Measurements from ENCODE around the gene ZNF497.
A peak's percentile ranks its signal among the peaks of the same experiment; 100 is the strongest.
"Not testable (repeated sequence)": the region's sequence is repeated elsewhere in the genome, so short reads cannot be mapped to it uniquely, and the experiment has no call there.

ZNF497 gene

GRCh38 chr19:58348080-58348479 lies 14.5 kb downstream of the ZNF497 start:
- DNase-seq (ENCODE audit: low read depth in 2 of 2), result not testable (repeated sequence)

- peak; percentile 60 to 65 for DNase-seq (ENCODE audit: low read depth in 2 of 2)
These were observed 15.3 kb downstream of the ZNF497 start for GRCh38 chr19:58346961-58347929.

DNA sequence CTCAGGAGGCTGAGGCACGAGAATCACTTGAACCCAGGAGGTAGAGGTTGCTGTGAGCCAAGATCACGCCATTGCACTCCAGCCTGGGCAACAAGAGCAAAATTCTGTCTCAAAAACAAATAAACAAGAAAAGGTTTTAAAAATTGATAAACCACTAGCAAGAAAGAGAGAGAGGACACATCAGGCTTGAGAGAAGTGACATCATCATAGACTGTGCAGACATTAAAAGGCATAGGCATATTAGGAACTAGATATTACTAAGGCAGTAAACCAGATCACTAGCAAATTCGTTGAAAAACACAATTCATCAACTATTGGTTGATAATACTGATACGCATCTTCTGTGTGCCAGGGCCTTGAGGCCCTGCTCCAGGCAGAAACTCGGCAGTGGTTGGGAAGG lies 17.0 kb downstream of the ZNF497 start:
- no peak for DNase-seq (ENCODE audit: low read depth in 2 of 2)

DNA sequence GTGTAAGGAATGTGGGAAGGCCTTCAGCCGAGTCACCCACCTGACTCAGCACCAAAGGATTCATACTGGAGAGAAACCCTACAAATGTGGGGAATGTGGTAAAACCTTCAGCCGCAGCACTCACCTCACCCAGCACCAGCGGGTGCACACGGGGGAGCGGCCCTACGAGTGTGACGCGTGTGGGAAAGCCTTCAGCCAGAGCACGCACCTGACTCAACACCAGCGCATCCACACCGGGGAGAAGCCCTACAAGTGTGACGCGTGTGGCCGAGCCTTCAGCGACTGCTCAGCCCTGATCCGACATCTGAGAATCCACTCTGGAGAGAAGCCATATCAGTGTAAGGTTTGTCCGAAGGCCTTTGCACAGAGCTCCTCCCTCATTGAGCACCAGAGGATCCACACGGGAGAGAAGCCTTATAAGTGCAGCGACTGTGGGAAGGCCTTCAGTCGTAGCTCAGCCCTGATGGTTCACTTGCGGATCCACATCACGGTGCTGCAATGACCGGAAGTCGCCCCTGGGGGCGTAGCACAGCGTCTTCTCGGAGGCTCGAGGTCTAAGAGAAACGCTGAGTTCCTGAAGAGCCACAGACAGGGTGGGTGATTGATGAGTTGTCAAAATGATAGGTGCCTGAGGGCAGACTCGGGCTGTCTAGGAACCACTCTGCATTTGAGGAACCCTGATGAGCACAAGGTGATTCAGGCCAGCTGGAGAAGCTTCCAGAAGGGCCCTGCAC lies 23.6 kb downstream of the ZNF497 start:
- no peak for DNase-seq (ENCODE audit: low read depth in 2 of 2)

- DNase-seq (ENCODE audit: low read depth in 2 of 2), result no peak
These were observed 24.2 kb downstream of the ZNF497 start for GRCh38 chr19:58338336-58338735.

DNA sequence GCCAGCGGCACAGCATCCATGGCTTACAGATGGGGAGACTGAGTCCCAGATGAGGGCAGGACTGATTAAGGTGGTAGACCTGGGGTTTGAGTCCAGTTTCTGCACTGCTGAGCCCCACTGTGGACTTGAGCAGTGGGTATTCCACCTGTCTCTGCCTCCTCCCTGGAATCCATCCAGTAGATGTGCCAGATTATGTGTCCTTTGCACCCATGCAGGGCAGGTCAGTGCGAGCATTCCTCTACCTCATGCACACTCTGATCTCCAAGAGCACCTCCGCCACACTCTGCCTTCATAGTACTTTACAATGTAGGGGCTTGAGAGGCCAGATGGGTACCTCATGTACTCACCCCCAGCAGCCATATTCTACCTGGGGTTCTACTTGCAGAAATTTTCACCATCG lies 25.7 kb downstream of the ZNF497 start:
- no peak for DNase-seq (ENCODE audit: low read depth in 2 of 2)

GRCh38 chr19:58336216-58336615 lies 26.3 kb downstream of the ZNF497 start:
- no peak for DNase-seq (ENCODE audit: low read depth in 2 of 2)

DNA sequence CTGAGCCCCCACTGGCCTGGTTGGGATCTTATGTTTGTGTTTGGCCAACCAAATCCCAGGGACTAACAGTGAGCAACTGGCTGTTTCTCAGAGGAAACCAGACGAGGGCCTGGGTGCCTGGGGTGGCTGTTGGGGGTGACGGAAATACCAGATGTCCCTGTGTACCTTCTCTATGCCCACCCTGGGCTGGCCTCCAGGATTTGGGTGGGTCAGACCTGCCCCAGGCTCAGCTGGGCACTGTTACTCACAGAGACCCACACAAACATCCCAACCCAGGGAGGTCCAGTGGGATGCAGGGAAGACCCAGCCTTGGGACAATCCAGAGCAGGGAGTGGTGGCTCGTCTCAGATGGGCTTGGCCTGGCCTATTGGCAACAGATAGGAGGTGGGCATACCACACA lies 26.9 kb downstream of the ZNF497 start:
- DNase-seq (ENCODE audit: low read depth in 2 of 2), result no peak

DNA sequence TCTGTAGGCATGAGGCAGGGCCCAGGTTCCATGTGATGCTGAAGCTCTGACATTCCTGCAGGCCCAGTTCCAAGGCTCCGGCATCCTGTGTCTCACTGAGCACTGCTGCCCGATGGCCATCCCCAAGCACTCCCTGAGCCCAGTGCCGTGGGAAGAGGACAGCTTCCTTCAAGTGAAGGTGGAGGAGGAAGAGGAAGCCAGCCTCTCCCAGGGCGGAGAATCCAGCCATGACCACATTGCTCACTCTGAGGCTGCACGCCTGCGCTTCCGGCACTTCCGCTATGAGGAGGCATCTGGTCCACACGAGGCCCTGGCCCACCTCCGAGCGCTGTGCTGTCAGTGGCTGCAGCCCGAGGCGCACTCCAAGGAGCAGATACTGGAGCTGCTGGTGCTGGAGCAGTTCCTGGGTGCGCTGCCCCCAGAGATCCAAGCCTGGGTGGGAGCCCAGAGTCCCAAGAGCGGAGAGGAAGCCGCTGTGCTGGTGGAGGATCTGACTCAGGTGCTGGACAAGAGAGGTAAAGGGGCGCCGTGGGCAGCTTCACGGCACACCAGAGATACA lies 27.8 kb downstream of the ZNF497 start:
- no peak for DNase-seq (ENCODE audit: low read depth in 2 of 2)

- no peak for DNase-seq (ENCODE audit: low read depth in 2 of 2)
These were observed 29.9 kb downstream of the ZNF497 start for GRCh38 chr19:58332697-58333096.

DNA sequence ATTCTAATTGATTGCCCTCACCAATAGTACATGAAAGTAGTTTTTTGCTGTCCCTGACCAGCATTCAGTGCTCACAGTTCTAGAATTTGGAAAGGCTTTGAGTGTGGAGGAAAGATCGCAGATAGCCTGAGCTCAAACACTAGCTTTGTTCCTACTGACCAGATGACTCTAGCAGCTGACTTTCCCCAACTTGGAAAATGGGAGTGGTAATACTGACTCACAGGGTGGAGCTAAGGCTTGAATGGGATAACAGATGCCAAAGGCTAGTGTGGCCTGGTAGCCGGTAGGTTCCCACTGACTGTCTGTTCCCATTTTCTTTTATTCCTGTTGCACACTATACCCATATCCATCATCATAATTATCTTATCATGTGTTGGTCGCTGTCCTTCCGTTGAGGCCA lies 32.1 kb downstream of the ZNF497 start:
- no peak for DNase-seq (ENCODE audit: low read depth in 2 of 2)

GRCh38 chr19:58328999-58329398 lies 33.6 kb downstream of the ZNF497 start:
- DNase-seq (ENCODE audit: low read depth in 2 of 2), result no peak

GRCh38 chr19:58326914-58327726 lies 35.4 kb downstream of the ZNF497 start, which contains the start of gene ZSCAN22:
Gene ZSCAN22 (plus strand): TSS chr19:58326994. CDS start chr19:58334803, 7,809 bp downstream.
- DNase-seq (ENCODE audit: low read depth in 2 of 2), result peak; percentile 88

- DNase-seq (ENCODE audit: low read depth in 2 of 2), result no peak
These were observed 36.0 kb downstream of the ZNF497 start for GRCh38 chr19:58326501-58326913.

- DNase-seq (ENCODE audit: low read depth in 2 of 2), result no peak
These were observed 37.1 kb downstream of the ZNF497 start for GRCh38 chr19:58325311-58326022.

- no peak for DNase-seq (ENCODE audit: low read depth in 2 of 2)
These were observed 43.3 kb downstream of the ZNF497 start for GRCh38 chr19:58319241-58319640.

GRCh38 chr19:58318297-58318696 lies 44.3 kb downstream of the ZNF497 start:
- no peak for DNase-seq (ENCODE audit: low read depth in 2 of 2)

- no peak for DNase-seq (ENCODE audit: low read depth in 2 of 2)
These were observed 45.0 kb downstream of the ZNF497 start for GRCh38 chr19:58317476-58318072.

GRCh38 chr19:58315580-58315979 lies 47.0 kb downstream of the ZNF497 start:
- DNase-seq (ENCODE audit: low read depth in 2 of 2), result no peak

- DNase-seq (ENCODE audit: low read depth in 2 of 2), result no peak
These were observed 51.1 kb downstream of the ZNF497 start for GRCh38 chr19:58311345-58311865.
